ENCODE data around the gene ZBTB34. TPM values are rescaled to one million over a fixed set of nuclear protein-coding genes. Genes with fewer than 3 reads are reported as not detected.

The ZBTB34 gene
- total RNA-seq, 1 experiment from 2014 or later, result 15.8 TPM

DNA sequence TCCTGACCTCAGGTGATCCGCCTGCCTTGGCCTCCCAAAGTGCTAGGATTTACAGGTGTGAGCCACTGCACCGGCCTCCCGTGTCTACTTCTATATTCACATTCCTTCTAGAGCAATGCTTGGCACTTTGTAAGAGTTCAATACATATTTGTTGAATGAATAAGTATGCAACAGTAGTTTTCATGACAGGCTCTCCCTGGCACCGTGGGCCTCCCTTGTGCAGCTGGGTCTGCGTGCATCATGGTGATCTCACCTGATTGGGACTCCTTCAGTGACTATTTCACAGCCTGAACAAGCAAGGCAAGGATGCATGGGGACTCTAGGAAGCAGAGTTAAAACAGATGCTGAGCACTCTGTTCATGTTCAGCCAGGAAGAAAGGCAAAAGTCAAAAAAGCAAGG lies 6.8 kb upstream of the ZBTB34 start:
- TF ChIP-seq, protein P1, sequence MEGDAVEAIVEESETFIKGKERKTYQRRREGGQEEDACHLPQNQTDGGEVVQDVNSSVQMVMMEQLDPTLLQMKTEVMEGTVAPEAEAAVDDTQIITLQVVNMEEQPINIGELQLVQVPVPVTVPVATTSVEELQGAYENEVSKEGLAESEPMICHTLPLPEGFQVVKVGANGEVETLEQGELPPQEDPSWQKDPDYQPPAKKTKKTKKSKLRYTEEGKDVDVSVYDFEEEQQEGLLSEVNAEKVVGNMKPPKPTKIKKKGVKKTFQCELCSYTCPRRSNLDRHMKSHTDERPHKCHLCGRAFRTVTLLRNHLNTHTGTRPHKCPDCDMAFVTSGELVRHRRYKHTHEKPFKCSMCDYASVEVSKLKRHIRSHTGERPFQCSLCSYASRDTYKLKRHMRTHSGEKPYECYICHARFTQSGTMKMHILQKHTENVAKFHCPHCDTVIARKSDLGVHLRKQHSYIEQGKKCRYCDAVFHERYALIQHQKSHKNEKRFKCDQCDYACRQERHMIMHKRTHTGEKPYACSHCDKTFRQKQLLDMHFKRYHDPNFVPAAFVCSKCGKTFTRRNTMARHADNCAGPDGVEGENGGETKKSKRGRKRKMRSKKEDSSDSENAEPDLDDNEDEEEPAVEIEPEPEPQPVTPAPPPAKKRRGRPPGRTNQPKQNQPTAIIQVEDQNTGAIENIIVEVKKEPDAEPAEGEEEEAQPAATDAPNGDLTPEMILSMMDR (conservative IDR thresholded peaks at IDR 0.05), result no peak
- H3K4me1 ChIP-seq (ENCODE audit: insufficient read depth, low read length), result no peaks in the 10 kb centered on the region; the same call in 1 of the 2 replicates
- no peak overlapping the region for H3K9ac ChIP-seq (ENCODE audit: extremely low read depth, insufficient read length, low read length)
- H3K27me3 ChIP-seq (ENCODE audit: insufficient read depth, low read length), result no peaks in the 10 kb centered on the region
- no peak overlapping the region for H3K4ac ChIP-seq (ENCODE audit: low read depth, low read length)
- no peak for DNase-seq
- no peaks in the 10 kb centered on the region; a peak in 1 of 7 replicates for H3K36me3 Mint-ChIP-seq (ENCODE audit: insufficient read depth in 1 of 3, low read depth in 3 of 3)
- H3K56ac ChIP-seq (ENCODE audit: insufficient read length, low read depth, low read length), result no peak overlapping the region
- no peak overlapping the region for H3K27ac ChIP-seq (ENCODE audit: insufficient read length, low read depth, low read length)
- no peaks in the 10 kb centered on the region for H4K20me1 ChIP-seq (ENCODE audit: control insufficient read depth, insufficient read depth, insufficient read length)
- H2AK5ac ChIP-seq (ENCODE audit: insufficient read length, low read length), result no peak overlapping the region
- H2BK20ac ChIP-seq (ENCODE audit: low read depth, low read length, poor library complexity, severe bottlenecking), result no peak overlapping the region
- peaks cover 10 to 11% of the 10 kb centered on the region in 2 experiments for H3K4me1 Mint-ChIP-seq
- no peak overlapping the region for H2AFZ ChIP-seq (ENCODE audit: low read length)
- no peak overlapping the region for H4K91ac ChIP-seq (ENCODE audit: insufficient read length, low read depth, low read length)
- H3K23me2 ChIP-seq (ENCODE audit: insufficient read length, low read depth, low read length, poor library complexity, severe bottlenecking), result no peaks in the 10 kb centered on the region
- no peak overlapping the region for H2BK5ac ChIP-seq (ENCODE audit: insufficient read length, low read length)
- H3K27ac Mint-ChIP-seq, result no peak overlapping the region
- no peak overlapping the region for H4K8ac ChIP-seq (replicated peaks; ENCODE audit: insufficient read length, low read depth, low read length)
- H3K23ac ChIP-seq (ENCODE audit: insufficient read length, low read depth, low read length), result no peak overlapping the region
- H3K27me3 Mint-ChIP-seq (ENCODE audit: low read depth), result peaks cover 43% of the 10 kb centered on the region
- no peak overlapping the region for H2BK12ac ChIP-seq (ENCODE audit: insufficient read length, low read depth, low read length)
- H3K9me3 ChIP-seq (ENCODE audit: control insufficient read depth, low read depth, low read length), result no peaks in the 10 kb centered on the region
- no CpG with 5 or more reads among the region's 5 CpGs for WGBS (ENCODE audit: extremely low coverage, insufficient read length, low lambda C conversion rate)
- no peak overlapping the region for H4K5ac ChIP-seq (ENCODE audit: insufficient read length, low read depth, low read length)
- H3K79me2 ChIP-seq (ENCODE audit: insufficient read depth, low read length), result no peaks in the 10 kb centered on the region
- no peak overlapping the region for H2BK15ac ChIP-seq (ENCODE audit: low read depth, low read length)
- no peaks in the 10 kb centered on the region for H3K79me1 ChIP-seq (ENCODE audit: insufficient read depth, low read depth, low read length, poor library complexity, severe bottlenecking)
- no peak overlapping the region for H3T11ph ChIP-seq (ENCODE audit: low read length)
- H3K9me3 Mint-ChIP-seq, result no peaks in the 10 kb centered on the region
- H3K14ac ChIP-seq (ENCODE audit: insufficient read depth, low read length), result no peak overlapping the region
- H3K4me3 Mint-ChIP-seq, result no peak overlapping the region
- no peak overlapping the region for H3K18ac ChIP-seq (ENCODE audit: insufficient read length, low read depth, low read length)
- no peak overlapping the region for H2BK120ac ChIP-seq (ENCODE audit: low read depth, low read length, poor library complexity, severe bottlenecking)
- H3K4me2 ChIP-seq (ENCODE audit: insufficient read depth, insufficient read length, low read length), result no peak overlapping the region
